Thyroid gland (tissue), 4 donors: ENCODE measurements around the gene PGM2L1. TPM values are rescaled to one million over a fixed set of nuclear protein-coding genes. Genes with fewer than 3 reads are reported as not detected.

ENCODE experiments used
- DNase-seq, 2 donors: peaks; one replicate each; pipeline ENCODE4 v3.0.0-alpha.2; 2019
- H3K27ac ChIP-seq, 3 donors: fragments of 200-600 bp; sonication (generic); 1 replicate in 2 of 3; 2 replicates in 1 of 3; pipeline ENCODE4 v1.5.1; 2016 to 2019; ENCODE audit warnings: mild to moderate bottlenecking in 1 of 3, moderate library complexity in 1 of 3
- H3K27me3 ChIP-seq: fragments of 200-600 bp; sonication (generic); one replicate; pipeline ENCODE4 v1.5.1; 2019
- H3K36me3 ChIP-seq, 2 donors: fragments of 200-600 bp; sonication (generic); one replicate each; pipeline ENCODE4 v1.5.1; 2016 to 2019
- H3K4me1 ChIP-seq, 2 donors: fragments of 200-600 bp; sonication (generic); one replicate each; pipeline ENCODE4 v1.5.1; 2017 to 2019
- H3K4me3 ChIP-seq, 3 donors: fragments of 200-600 bp; sonication (generic); replicated peaks in 1 of 3; 1 replicate in 2 of 3; 2 replicates in 1 of 3; pipeline ENCODE4 v1.5.1; 2016; ENCODE audit warnings: mild to moderate bottlenecking in 1 of 3
- H3K9me3 ChIP-seq: fragments of 200-600 bp; sonication (generic); one replicate; pipeline ENCODE4 v1.5.1; 2017
- POLR2A ChIP-seq, 2 donors: fragments of 450-650 bp; IDR thresholded peaks; one replicate each; pipeline ENCODE4 v1.6.1; 2017; ENCODE audit warnings: antibody characterized with exemption in 2 of 2, mild to moderate bottlenecking in 2 of 2, moderate library complexity in 1 of 2
- WGBS, 2 donors: methylation state at CpG; one replicate each; pipeline ENCODE4 v1.1.5; 2017; 5-methylcytosine and 5-hydroxymethylcytosine counted together
- intact Hi-C: fragments of 100-400 bp; cut with DNase I; formaldehyde crosslinking; loops from one replicate; pipeline ENCODE4 v1.15.1; 2023
- total RNA-seq, 4 donors: library from RNA; depleted of rRNA; stranded (reverse); fragments of >200 nt; gene quantifications; one replicate each; pipeline ENCODE4 v1.2.3, GENCODE V29; 2016
- TF ChIP-seq, protein P1 (sequence below), 6 experiments: fragments of 200-600 bp in 3 of 6; fragments of 450-650 bp in 3 of 6; sonication (generic) in 3 of 6; IDR thresholded peaks; one replicate each; pipeline ENCODE4 v1.5.1; 2016 to 2019; ENCODE audit warnings: antibody characterized with exemption in 6 of 6, mild to moderate bottlenecking in 2 of 6, inconsistent platforms in 1 of 6, moderate library complexity in 1 of 6

Gene PGM2L1
- total RNA-seq, 4 donors from 2014 or later, result 5.0 to 11.4 (median 5.6) TPM

DNA sequence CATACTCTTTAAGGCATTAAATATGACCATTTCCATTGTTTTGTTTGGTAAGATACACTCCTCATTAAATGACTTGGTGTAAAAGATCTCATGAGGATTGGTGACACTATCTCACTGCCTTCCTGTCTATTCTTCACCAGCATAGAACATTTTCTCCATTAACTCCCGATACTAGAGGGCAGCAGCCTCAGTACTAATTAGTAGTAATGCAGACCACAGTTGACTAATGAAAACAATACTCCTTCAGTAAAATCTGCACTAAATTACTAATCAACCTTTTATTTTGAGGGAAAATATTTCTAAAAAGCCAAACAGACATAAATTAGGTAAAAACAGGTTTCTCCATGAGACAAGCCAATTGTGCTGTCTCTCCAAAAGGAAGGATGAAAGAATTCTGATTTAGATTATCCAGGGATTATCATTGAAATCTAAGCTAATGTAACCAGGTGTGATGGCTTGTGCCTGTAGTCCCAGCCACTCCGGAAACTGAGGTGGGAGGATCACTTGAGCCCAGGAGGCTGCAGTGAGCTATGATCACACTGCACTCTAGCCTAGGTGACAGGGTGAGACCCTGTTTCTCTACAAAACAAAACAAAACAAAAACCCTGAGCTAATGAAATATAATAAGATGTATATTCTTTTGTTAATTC is 9.4 kb downstream of the PGM2L1 start:
- Histone ChIP-seq H3K36me3 (no peaks in the 10 kb centered on the region), H3K4me1 (peaks cover 4 to 6% of the 10 kb centered on the region in 2 donors), H3K4me3 (no peak overlapping the region), H3K9me3 (no peaks in the 10 kb centered on the region), H3K27ac (no peak overlapping the region), H3K27me3 (no peaks in the 10 kb centered on the region)
- 3 to 8% methylated on average over 2 of the region's 2 CpGs for WGBS, 2 donors
- DNase-seq, result peak; percentile 69 to 73
- intact Hi-C loops, result loop anchor here (5.0 to 10.0 kb wide), 2 partner anchors 53 to 134 kb away; no protein-coding TSS in a partner anchor
- TF ChIP-seq, protein P1, sequence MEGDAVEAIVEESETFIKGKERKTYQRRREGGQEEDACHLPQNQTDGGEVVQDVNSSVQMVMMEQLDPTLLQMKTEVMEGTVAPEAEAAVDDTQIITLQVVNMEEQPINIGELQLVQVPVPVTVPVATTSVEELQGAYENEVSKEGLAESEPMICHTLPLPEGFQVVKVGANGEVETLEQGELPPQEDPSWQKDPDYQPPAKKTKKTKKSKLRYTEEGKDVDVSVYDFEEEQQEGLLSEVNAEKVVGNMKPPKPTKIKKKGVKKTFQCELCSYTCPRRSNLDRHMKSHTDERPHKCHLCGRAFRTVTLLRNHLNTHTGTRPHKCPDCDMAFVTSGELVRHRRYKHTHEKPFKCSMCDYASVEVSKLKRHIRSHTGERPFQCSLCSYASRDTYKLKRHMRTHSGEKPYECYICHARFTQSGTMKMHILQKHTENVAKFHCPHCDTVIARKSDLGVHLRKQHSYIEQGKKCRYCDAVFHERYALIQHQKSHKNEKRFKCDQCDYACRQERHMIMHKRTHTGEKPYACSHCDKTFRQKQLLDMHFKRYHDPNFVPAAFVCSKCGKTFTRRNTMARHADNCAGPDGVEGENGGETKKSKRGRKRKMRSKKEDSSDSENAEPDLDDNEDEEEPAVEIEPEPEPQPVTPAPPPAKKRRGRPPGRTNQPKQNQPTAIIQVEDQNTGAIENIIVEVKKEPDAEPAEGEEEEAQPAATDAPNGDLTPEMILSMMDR (IDR thresholded peaks at IDR 0.05), result peak; percentile 46 to 84 (median 66)
- TF ChIP-seq POLR2A (IDR thresholded peaks at IDR 0.05), result no peak

GRCh38 chr11:74384641-74385040 is 13.6 kb downstream of the PGM2L1 start:
- Histone ChIP-seq H3K27ac (no peak overlapping the region), H3K4me3 (no peak overlapping the region), H3K9me3 (no peaks in the 10 kb centered on the region), H3K4me1 (peaks cover 4 to 13% of the 10 kb centered on the region in 2 donors), H3K36me3 (no peaks in the 10 kb centered on the region), H3K27me3 (no peaks in the 10 kb centered on the region)
- intact Hi-C loops, result loop anchor here (5.0 to 10.0 kb wide), 2 partner anchors 58 to 130 kb away; no protein-coding TSS in a partner anchor
- 96 to 98% methylated on average over 3 of the region's 3 CpGs for WGBS, 2 donors
- no peak for DNase-seq
- no peak for TF ChIP-seq POLR2A (IDR thresholded peaks at IDR 0.05)
- TF ChIP-seq, protein P1 (IDR thresholded peaks at IDR 0.05), result no peak

DNA sequence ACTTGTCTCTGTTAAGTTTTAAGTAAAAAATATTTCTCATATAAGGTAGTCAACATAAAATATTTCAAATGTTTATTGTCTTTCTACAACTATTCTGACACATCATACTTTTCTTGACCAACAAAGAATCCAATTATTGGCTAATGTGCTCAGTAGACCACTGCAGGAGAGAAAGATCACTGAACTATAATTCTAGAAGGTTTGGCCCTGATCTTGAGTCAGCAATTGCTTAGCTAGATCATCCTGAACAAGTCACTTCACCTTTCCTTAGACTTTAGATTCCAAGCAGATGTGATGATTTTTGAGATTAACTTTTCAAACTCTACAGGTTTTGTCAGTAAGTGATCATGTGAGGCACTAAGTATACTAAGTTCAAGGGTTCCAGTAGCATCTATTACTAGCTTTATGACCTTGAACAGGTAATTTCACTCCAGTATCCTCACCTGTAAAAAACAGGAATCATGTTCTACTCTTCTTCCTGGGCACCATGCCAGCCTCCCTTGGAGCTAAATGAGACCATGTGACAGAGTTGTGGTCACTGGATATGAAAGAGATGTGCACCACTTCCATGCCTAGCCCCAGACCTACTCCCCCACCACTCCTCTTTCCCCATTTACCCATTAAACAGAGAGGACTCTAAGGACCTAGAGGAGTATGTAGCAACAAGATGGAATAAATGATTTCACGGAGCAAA is 17.3 kb downstream of the PGM2L1 start:
- 92 to 100% methylated on average over 1 of the region's 1 CpG for WGBS, 2 donors
- Histone ChIP-seq H3K27ac (no peak overlapping the region), H3K27me3 (no peaks in the 10 kb centered on the region), H3K9me3 (no peaks in the 10 kb centered on the region), H3K4me1 (peaks cover 0 to 7% of the 10 kb centered on the region in 2 donors), H3K4me3 (no peak overlapping the region), H3K36me3 (no peaks in the 10 kb centered on the region)
- TF ChIP-seq, protein P1 (IDR thresholded peaks at IDR 0.05), result no peak
- TF ChIP-seq POLR2A (IDR thresholded peaks at IDR 0.05), result no peak
- peak; percentile 70 to 76 for DNase-seq
- intact Hi-C loops, result loop anchor here (10.0 kb wide), 1 partner anchor 126 kb away; no protein-coding TSS in a partner anchor

DNA sequence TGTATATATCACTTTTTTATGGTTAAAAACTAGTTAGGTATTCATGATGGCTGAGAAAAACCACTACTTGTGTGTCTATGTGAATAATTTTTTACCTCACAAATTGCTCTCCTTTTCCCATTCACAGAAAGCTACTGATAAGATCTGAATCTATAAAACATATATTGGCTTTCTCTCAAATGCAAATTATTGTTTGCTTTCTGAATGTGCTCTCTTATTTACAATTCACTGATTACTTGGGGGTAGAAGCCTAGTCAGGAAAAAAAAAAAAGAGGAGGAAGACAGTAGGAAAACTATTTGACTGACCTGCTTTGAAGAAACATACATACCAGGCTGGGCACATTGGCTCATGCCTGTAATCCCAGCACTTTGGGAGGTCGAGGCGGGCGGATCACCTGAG is 20.5 kb downstream of the PGM2L1 start:
- Histone ChIP-seq H3K27ac (no peak overlapping the region), H3K36me3 (no peaks in the 10 kb centered on the region), H3K4me1 (peaks cover 0 to 7% of the 10 kb centered on the region in 2 donors), H3K27me3 (no peaks in the 10 kb centered on the region), H3K4me3 (no peak overlapping the region), H3K9me3 (no peaks in the 10 kb centered on the region)
- no peak for DNase-seq
- WGBS, 2 donors, result 97 to 100% methylated on average over 3 of the region's 3 CpGs
- intact Hi-C loops, result no loop called here
- TF ChIP-seq, protein P1 (IDR thresholded peaks at IDR 0.05), result no peak
- no peak for TF ChIP-seq POLR2A (IDR thresholded peaks at IDR 0.05)

DNA sequence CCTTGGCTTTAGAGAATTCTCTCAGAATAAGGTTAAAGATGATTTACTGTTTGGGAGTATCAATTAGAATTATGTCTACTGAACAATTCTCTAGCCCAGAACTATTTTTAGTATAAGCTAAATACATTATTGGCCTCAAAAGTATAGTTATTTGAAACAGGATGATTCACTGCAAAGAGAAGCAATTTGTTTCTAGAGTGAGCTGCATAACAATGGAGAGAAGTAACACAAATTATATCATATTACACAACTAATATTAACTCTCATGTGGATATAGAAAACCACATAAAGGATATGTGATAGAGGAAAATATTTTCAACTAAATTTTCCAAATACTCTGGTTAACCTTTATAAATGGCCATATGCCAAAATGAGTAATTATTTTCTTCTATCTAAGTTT is 24.9 kb downstream of the PGM2L1 start:
- no peaks in the 10 kb centered on the region for H3K27me3 ChIP-seq
- intact Hi-C loops, result no loop called here
- no peak for TF ChIP-seq POLR2A (IDR thresholded peaks at IDR 0.05)
- TF ChIP-seq, protein P1 (IDR thresholded peaks at IDR 0.05), result no peak
- H3K4me3 ChIP-seq, result no peak overlapping the region
- H3K9me3 ChIP-seq, result no peaks in the 10 kb centered on the region
- no peak for DNase-seq
- H3K27ac ChIP-seq, result no peak overlapping the region
- H3K4me1 ChIP-seq, result peaks cover 0 to under 1% of the 10 kb centered on the region in 2 donors
- no peaks in the 10 kb centered on the region for H3K36me3 ChIP-seq
